Stimulated activated CD4-positive, alpha-beta T cell treated with anti-CD3 and anti-CD28 coated beads, TNF-alpha, amount 100 ng/mL, for 4 hours (primary cell): ENCODE data around the gene FGD4.
A peak's percentile ranks its signal among the peaks of the same experiment; 100 is the strongest.

ENCODE experiments used
- DNase-seq, 3 experiments: peaks; one replicate each; pipeline ENCODE4 v3.0.0-alpha.2; 2020; ENCODE audit warnings: low read depth in 3 of 3

FGD4 gene

DNA sequence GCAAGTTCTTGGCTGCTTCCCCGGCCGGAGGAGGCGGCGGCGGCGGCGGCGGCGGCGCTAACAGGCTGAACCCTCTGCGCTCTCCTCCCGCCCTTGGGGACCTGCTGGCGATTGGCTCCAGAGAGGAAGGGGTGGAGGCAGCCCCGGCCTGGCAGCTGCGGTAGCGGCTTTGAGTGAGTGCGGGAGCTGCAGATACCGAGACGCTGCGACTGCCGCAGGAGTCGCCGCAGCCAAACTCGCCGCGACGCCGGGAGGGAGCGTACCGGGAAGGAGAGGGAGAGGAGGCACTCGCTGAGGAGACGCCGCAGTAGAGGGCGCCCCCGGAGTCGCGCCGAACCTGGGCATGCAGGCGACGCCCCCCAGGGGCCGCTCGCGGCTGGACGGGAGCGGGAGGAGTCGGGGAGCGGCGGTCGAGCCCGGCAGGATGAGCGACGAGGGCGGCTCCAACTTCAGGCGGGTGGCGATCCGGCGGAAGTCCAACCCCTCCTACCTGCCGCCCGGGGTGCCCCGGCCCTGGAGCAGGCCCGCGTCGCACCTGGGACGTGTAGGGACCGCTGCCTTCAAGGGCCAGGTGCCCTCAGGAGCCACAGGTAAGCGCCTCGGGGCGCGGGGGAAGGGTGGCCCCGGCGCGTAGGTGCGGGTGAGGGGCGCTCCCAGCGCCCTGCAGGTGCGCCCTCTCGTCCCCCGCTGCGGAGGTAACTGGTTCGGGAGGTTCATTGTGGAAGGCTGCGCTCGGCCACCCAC, at the start of gene FGD4:
TSS of gene FGD4 (plus strand) at position 189 of the 744 bp plus-strand sequence.
- DNase-seq, result peak in 1 of 3 experiments; percentile 11

DNA sequence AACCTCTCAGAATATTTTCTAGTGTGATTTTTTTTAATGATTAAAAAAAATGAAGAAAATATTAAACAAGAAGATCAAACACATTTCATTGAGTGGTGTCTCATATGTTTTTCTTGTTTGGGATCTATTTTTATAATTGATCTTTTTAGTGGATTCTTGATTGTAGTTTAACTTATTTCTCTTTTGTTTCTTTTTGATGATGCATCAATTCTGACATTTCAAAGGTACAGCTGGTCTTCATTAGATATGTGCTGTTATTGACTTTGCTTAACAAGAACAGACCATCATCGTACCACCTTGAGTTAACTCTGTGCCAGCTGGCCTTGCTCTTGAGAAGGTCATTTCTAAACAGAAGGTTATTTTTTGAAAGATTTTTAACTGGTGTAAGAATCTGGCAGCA, 45.8 kb upstream of the FGD4 start:
- no peak for DNase-seq

DNA sequence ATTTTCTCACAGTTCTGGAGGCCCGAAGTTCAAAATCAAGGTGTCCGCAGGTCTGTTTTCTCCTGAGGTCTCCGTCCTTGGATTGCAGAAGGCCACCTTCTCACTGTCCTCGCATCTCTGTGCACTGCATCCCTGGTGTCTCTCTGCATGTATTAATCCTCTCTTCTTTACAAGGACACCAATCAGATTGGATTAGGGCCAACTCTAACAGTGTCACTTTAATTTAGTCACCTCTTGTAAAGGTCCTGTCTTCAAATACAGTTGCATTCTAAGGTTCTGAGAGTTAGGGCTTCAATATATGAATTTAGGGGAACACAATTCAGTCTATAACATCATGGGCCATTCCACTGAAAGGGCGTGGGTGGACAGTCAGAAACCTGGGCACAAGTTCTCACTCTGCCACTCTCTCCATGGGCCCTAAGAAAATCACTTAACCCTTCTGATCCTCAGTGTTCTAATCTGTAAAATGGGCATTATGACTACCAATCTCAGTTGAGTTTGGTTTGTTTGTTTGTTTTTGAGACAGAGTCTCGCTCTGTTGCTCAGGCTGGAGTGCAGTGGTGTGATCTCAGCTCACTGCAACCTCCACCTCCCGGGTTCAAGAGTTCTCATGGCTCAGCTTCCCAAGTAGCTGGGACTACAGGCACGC, 41.6 kb upstream of the FGD4 start:
- no peak for DNase-seq

DNA sequence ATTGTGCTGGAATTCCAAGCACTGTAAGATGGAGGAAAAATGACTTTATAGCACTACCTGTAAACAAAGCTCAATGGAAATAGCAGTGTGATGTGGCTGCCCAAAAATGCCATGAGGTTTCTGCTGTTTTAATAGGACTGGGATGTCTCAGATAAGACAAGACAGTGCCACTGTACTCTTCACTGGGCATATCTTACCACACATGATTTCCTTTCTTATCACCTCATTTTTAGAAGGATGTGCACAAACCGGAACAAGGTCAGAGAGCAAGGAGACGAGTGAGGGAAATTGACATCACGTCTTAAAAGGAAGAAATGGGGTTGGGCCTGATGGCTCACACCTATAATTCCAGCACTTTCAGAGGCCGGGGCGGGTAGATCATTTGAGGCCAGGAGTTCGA, 38.4 kb upstream of the FGD4 start:
- no peak for DNase-seq

DNA sequence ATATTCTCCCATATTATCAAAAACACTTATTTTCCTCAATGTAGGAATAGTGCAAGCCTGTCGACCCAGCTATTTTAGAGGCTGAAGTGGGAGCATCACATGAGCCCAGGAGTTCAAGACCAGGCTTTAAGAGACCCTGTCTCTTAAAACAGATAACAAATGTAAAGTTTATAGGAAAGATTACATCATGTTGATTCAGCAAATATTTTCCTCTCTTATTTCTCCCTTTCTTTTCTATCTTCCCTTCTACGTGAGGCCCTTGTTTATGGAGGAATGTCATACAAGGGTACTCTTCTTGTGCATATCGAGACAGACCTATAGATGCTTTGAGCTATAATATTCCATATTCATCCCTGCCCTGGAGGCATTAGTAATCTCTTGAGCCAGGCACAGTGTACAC, 36.5 kb upstream of the FGD4 start:
- no peak for DNase-seq

DNA sequence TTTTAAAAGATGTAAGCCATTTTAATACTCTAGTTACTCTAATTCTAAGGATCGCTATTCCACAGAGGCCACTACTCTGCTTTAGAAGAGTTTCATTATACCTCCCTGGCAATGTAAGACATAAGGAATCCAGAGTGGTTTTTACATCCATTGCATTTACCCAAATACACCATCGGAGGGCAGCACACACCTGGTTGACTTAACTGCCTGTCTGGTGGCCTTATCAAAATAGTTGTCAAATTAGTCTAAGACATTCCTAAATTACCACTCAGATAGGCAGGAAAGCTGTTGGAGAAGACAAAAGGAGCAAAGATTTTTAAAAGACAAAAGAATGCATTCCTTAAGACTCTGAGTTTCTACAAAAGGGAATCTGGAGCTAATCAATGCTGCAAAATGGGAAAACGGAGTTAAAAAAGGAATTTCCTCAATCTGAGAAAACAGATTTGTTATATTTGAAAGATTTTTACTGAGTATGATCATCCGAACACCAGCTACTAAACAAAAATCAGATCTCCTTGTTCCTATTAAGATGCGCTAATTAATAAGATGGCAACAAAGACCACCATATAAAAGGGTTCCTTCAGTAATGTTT, 33.8 kb upstream of the FGD4 start:
- DNase-seq, result peak in 1 of 3 experiments; percentile 3

DNA sequence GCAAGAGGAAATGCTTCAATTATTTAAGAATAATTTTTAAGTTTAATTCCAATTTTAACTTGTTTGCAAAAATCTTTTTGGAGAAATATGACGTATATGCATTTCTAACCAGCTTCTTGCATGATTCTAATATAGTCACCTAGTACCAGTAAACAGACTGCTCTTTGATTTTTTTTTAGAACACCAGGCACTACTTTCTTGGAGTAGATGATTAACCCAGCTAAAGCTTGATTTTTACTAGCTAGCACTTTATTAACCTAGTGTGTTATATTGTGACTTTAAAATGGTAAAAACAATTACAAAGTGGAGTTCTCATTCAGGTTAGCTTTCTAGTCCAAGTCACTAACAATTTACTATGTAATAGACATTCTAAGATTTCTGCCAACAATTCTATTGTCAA, 32.6 kb upstream of the FGD4 start:
- no peak for DNase-seq

DNA sequence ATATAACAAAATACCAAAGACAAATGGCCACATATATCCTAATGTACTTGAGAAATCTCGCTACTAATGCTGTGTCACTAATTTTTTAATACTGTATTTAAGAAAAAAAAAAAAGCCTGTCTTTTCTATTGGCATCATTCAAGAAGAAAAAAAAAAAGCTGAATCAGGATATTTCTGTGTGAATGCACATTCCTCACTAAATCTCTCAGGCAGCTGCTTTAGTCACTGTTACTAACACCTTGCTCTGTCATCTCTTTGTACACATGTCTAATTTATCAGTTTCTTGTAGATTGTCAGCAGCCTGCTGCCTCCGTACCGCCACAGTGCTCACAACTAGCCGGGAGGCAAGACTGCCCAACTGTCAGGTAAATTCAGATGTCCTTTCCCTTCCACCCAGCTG, 32.0 kb upstream of the FGD4 start:
- DNase-seq, result no peak

DNA sequence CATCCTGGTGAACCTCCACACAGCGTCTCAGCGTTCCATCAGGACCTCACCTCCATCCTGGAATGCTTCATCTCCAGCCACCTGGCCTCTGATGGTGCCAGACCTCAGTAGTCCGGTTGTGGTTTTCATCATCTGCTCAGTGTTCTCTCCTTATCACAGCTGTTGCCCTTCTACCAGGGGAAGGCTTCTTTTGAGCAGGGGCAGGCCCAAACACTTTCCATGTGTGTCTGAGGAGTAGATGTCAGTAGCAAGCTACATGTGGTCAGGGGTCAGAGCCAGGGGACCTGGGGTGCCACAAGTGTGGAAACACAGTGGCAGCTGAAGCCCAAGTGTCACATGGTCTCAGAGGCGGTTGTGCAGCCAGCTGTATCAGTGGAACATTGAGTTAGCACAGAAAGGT, 30.2 kb upstream of the FGD4 start:
- no peak for DNase-seq

DNA sequence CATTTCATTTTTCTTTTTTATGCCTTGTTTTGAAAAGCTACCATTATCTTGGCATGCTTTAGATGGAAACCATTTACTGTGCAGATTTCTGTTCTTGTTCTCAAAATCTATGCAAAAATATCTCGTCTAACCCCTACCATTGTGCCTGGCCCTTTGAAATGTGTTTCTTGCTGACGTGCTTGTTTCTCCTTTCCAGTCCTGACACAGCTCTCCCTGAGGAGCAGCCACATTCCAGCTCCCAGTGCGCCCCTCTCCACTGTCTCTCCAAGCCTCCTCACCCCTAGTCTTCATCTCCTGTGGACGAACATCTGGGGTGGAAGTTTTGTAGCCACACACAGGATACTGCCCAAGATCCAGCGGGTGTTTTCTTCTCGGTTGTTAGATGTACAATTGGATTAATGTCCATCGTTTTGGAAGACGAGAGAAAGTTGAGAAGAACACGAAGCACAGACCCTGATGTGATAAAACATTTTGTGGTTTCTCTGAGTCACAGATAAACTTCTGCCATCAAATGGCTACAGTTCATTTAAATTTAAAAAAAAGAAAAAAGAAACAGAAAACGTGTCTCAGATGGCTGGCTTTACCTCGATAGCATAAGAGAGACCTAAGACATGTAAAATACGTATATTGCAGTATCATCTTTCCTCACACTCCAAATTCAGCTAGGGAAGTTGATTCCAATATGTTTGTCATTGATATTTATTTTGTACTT, 21.9 kb upstream of the FGD4 start:
- DNase-seq, result no peak

DNA sequence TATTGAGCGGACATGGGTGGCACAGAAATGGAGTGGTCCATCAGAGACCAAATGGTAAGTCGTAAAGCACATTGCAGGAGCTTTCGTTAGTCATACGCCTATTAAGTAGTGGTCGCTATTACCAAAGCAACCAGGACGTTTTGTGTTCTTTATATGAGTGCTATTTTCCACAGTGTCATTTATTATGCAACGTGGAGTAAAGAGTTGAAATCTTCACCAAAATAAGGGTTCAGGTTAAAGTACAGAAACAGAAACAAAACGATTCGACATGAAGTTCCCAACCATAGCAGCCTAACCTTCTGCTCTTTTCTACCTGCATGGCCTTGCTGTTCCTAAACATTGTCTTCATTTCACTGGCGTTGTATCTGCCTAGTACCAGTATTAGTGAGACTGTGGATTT, 20.1 kb upstream of the FGD4 start:
- DNase-seq, result no peak

DNA sequence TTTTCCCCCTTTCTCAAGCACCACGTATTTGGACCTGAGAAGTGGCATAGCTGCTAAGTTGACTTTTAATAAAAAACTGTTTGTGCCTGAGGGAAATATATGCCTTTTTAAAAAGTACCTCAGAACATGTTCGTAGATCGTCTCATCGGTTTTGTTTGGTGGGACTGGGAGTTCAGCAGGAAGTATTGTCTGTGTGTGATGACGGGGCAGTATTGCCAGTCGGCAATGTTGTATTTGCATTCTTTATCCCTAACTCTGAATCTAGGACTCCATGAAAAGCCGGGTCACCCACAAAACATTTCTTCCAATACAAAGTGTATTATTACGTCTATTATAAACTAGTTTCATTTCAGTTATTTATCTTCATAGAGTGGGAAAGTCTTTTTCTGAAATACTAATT, 19.7 kb upstream of the FGD4 start:
- DNase-seq, result no peak

DNA sequence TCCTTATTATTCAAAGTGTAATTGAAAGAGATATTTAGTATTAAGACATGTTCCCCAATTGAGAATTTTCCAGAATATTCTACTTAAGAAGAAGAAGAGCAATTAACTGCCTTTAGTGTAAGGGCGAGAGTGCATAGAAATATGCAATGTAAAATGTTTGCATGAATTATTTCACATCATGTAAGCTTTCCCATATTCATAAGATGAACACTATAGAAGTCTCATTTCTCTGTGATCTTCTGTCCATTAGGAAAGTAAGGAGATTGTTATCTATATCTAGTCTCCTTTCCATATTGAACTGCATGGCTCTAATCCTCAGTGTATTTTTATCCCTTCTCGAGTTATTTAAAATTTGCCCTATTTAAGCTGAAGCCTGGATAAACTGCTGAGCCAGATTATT, 17.1 kb upstream of the FGD4 start:
- DNase-seq, result no peak

DNA sequence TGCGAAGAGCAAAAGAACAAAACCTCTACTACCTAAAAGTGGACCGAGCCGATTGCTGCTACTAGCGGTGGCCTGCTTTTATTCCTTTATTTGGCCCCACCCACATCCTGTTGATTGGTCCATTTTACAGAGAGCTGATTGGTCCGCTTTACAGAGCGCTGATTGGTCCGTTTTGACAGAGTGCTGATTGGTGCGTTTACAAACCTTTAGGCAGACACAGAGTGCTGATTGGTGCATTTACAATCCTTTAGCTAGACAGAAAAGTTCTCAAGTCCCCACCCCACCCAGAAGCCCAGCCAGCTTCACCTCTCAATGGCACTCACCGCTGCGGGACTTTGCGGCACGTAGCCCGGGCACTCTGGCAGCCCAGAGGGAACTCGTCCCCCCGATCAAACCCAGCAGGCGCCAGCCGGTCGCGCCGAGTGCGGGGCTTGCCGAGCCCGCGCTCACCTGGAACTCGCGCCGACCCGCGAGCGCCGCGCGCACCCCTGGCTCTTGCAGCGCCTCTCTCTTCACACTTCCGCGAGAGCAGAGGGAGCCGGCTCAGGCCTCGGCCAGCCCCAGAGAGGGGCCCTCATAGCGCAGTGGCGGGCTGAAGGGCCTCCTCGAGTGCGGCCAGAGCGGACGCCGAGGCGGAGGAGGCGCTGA, 8.7 kb upstream of the FGD4 start:
- DNase-seq, result no peak

DNA sequence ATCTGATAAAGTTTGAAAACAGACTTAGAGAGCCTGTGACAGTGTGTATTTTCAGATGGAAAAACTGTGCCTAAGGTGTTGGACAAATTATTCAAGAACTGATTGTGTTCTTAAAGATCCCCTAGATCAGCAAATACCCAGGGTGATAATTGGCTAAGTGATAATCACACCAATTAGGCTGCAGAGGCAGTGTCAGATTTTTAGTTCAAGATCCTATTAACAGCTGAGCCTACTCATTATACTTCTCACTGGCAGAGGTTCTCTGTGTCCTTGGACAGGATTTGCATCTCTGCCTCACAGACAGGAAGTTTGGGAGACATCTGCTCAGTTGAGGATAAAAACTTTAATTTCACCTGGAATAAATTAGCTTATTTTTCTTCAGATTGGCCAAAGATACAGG, 4.3 kb upstream of the FGD4 start:
- no peak for DNase-seq

DNA sequence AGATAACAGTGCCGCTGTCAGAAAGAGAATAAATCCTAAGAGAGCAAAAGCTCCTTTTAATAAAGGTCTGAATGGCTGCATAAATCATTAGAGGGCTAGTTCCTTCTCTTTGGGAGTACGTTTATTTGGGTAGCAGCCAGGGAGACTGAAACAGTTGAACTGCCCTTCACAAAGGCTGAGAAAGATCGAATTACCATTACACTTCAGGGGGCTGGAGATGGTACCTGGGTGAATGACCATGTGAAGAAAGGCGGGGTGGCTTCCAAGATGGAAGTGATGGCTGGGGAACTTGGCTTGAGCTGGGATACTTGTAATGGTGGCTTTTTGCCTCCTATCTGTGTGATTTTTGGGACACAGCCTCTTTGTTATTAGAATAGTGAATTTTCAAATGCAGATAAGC, 1.7 kb upstream of the FGD4 start:
- no peak for DNase-seq

DNA sequence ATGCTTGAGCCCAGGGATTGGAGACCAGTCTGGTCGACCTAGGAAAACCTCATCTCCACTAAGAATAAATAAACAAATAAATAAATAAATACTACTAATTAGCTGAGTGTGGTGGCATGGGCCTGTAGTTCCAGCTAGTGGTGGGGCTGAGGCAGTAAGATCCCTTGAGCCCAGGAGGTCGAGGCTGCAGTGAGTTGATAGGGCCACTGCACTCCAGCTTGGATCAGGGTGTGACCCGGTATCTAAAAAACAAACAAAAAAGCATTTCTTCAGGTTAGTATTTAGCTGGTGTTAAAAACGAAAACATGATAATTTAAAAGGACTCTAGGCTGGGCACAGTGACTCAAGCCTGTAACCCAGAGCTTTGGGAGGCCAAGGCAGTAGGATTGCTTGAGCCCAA, 1.2 kb upstream of the FGD4 start:
- no peak for DNase-seq

DNA sequence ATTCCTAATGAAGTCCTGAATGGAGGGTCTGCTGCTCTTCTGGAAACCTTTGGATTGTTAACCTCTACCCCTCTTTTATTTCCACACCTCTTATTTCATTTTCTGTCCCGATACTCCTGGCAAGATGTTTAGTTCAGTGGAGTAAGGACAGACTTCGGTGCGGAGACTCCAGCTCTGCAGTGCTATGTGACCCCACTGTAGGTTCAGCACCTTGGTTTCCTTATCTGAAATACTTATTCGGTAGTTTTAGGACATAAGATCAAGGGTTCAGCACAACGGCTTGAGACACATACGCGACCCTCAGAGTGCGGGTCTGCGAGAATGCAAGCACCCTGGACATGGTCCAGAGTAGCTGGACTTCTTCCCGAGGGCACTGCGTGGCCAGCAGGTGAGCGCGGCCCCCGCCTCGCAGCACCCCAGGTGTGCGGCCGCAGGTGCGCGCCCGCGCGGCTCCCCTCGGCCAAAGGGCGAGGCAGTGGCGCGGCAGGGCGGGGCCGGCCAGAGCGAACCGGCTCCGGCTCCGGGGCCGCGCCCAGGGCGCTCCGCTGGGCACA, 465 bp upstream of the FGD4 start:
- DNase-seq, result no peak

DNA sequence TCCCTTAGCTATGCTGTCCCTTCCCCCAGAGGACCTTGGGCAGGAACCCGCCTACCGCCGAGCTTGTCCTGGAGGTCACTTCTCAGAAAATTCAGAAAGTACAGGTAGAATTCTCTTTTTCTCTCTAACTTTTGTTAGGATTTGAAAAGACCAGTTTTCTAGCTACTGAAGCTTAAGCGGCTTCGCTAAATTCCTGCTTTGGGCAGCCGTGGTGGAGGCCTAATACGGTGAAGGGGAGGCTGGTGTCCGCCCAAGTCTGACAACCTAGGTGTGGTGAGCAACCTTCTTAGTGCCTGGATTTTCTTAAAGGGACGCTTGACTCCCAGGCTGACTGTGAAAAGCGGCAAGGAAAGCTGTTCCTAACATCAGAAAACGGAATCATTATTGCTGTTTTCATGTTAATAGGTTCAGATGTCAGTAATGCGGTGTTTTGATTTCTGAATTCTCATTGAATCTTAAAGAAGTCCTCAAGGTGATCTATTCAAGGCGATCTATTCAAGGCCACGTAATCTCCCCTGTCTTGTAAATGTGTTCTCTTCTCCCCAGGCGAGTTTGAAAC, 835 bp downstream of the FGD4 start:
- no peak for DNase-seq

DNA sequence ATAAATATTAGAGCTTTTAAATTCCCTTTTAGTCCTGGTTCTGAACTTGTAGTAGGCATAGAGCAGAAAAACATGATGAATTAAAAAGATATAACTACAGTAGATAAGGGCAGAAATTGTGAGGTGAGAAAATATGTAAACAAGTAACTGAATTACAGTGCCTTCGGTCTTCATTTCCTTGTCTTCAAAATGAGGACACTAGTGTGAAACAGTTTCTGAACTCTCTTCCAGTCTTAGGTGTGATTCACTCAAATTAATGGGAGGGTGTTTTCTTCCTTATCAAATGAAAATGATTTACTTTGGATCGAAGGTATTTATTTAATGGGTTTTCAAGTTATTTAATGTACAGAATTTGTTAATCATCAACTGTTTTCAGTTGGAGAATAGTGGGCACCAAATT, 1.5 kb downstream of the FGD4 start:
- DNase-seq, result no peak

DNA sequence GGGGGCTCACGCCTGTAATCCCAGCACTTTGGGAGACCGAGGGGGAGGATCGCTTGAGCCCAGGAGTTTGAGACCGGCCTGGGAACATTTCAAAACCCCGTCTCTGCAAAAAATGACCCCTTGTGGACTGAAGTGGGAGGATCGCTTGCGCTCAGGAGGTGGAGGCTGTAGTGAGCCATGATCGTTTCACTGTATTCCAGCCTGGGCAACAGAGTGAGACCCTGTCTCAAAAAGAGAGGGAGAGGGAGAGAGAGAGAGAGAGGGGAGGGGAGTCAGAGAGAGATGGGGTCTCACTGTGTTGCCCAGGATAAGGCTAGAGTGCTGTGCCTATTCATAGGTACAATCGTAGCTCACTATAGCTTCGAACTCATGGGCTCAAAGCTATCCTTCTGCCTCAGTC, 2.8 kb downstream of the FGD4 start:
- no peak for DNase-seq

DNA sequence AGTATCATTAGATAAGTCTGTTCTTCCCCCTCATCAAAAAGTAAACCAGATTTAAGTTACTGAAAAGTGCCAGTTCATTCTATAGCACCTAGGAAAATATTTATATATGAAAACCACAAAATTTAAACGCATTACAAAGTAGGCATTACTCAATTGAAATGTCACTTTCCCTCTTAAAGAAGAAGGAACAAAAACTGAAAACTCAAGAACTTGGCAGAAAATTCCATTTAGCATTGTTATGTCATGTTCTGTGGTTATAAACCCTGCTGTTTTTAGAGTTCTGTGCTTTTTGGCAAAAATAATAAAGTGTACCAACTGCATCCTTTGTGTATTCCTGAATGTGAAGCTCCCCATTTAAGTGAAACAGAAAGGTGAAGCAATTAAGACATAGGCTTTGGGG, 3.6 kb downstream of the FGD4 start:
- no peak for DNase-seq
